Activated CD8-positive, alpha-beta T cell treated with anti-CD3 and anti-CD28 coated beads, Interleukin-2, amount 10 ng/mL, durations not matched to agents 7 days and 5 days (primary cell): ENCODE measurements around the gene CNN3. TPM values are rescaled to one million over a fixed set of nuclear protein-coding genes. Genes with fewer than 3 reads are reported as not detected.

Source experiments
- ATAC-seq: fragments of 150-1000 bp; cut with Tn5 transposase; one replicate; pipeline ENCODE4 v1.10.0; 2021; ENCODE audit warnings: moderate library complexity
- CTCF ChIA-PET: fragments of 350-600 bp; sonication (Branson Sonifier 250); formaldehyde crosslinking; loops from one replicate; lab custom pipeline; 2021; ENCODE audit warnings: antibody characterized with exemption; lab: Charles Lee
- POLR2A ChIA-PET: fragments of 350-600 bp; sonication (Branson Sonifier 250); formaldehyde crosslinking; loops from one replicate; lab custom pipeline; 2021; ENCODE audit warnings: antibody characterized with exemption; lab: Charles Lee
- DNase-seq: peaks from one replicate; pipeline ENCODE4 v3.0.0-alpha.2; 2020
- H3K27ac Mint-ChIP-seq: one replicate; pipeline ENCODE4 v1.8.0; 2021; ENCODE audit warnings: mild to moderate bottlenecking, mixed read lengths
- H3K27me3 Mint-ChIP-seq: one replicate; pipeline ENCODE4 v1.8.0; 2021; ENCODE audit warnings: low read depth, mixed read lengths
- H3K36me3 Mint-ChIP-seq: one replicate; pipeline ENCODE4 v1.8.0; 2021; ENCODE audit warnings: low read depth, mixed read lengths
- H3K4me1 Mint-ChIP-seq: one replicate; pipeline ENCODE4 v1.8.0; 2021; ENCODE audit warnings: low read depth, mixed read lengths
- H3K4me3 Mint-ChIP-seq: one replicate; pipeline ENCODE4 v1.8.0; 2021; ENCODE audit warnings: mild to moderate bottlenecking, mixed read lengths
- H3K9me3 Mint-ChIP-seq: one replicate; pipeline ENCODE4 v1.8.0; 2022; ENCODE audit warnings: mixed read lengths; ENCODE audit not compliant: insufficient read depth
- total RNA-seq, 2 experiments: library from RNA; stranded (reverse); gene quantifications; one replicate each; pipeline ENCODE4 v1.2.3, GENCODE V29; 2021

Gene CNN3
- total RNA-seq, 2 experiments from 2014 or later = 6.1 to 7.2 TPM

- Mint-ChIP-seq H3K4me1 (peaks cover 19% of the 10 kb centered on the region), H3K9me3 (no peaks in the 10 kb centered on the region), H3K4me3 (no peak overlapping the region), H3K27me3 (no peaks in the 10 kb centered on the region), H3K36me3 (no peaks in the 10 kb centered on the region), H3K27ac (no peak overlapping the region)
- ATAC-seq = no peak
- no peak for DNase-seq
- POLR2A ChIA-PET = no interaction called here
- CTCF ChIA-PET = interaction anchor here (0.6 to 2.8 kb wide), 3 partner anchors 82 to 535 kb away, joined by 3 to 8 read pairs (median 5); no protein-coding TSS in a partner anchor
Observed at GRCh38 chr1:94961582-94961981, 34.7 kb upstream of the CNN3 start.

- no peaks in the 10 kb centered on the region for H3K36me3 Mint-ChIP-seq
Observed at GRCh38 chr1:94958081-94958480, 31.2 kb upstream of the CNN3 start.

GRCh38 chr1:94955767-94956632, 29.1 kb upstream of the CNN3 start:
- Mint-ChIP-seq H3K4me3 (no peak overlapping the region), H3K27me3 (no peaks in the 10 kb centered on the region), H3K9me3 (no peaks in the 10 kb centered on the region), H3K27ac (no peak overlapping the region), H3K4me1 (no peaks in the 10 kb centered on the region), H3K36me3 (no peaks in the 10 kb centered on the region)
- ChIA-PET CTCF (no interaction called here), POLR2A (no interaction called here)
- ATAC-seq (no peak), DNase-seq (no peak)

More at GRCh38 chr1:94958081-94958480, 31.2 kb upstream of the CNN3 start:
- ChIA-PET POLR2A (no interaction called here), CTCF (no interaction called here)
- no peak for DNase-seq
- Mint-ChIP-seq H3K9me3 (no peaks in the 10 kb centered on the region), H3K27ac (no peak overlapping the region), H3K4me3 (no peak overlapping the region), H3K27me3 (no peaks in the 10 kb centered on the region), H3K4me1 (peaks cover 18% of the 10 kb centered on the region)
- no peak for ATAC-seq

GRCh38 chr1:94954263-94955220, 27.6 kb upstream of the CNN3 start:
- Mint-ChIP-seq H3K9me3 (no peaks in the 10 kb centered on the region), H3K27me3 (no peaks in the 10 kb centered on the region), H3K27ac (no peak overlapping the region), H3K4me1 (no peaks in the 10 kb centered on the region), H3K4me3 (no peak overlapping the region), H3K36me3 (no peaks in the 10 kb centered on the region)
- no peak for ATAC-seq
- CTCF ChIA-PET = no interaction called here
- no peak for DNase-seq
- POLR2A ChIA-PET = no interaction called here

- H3K36me3 Mint-ChIP-seq = no peaks in the 10 kb centered on the region
- ChIA-PET POLR2A (no interaction called here), CTCF (no interaction called here)
- no peaks in the 10 kb centered on the region for H3K27me3 Mint-ChIP-seq
- DNase-seq (no peak), ATAC-seq (no peak)
- no peak overlapping the region for H3K27ac Mint-ChIP-seq
- H3K9me3 Mint-ChIP-seq = no peaks in the 10 kb centered on the region
- H3K4me3 Mint-ChIP-seq = no peak overlapping the region
- H3K4me1 Mint-ChIP-seq = no peaks in the 10 kb centered on the region
Observed at GRCh38 chr1:94953746-94954145, 26.8 kb upstream of the CNN3 start.

GRCh38 chr1:94953107-94953506, 26.2 kb upstream of the CNN3 start:
- Mint-ChIP-seq H3K9me3 (no peaks in the 10 kb centered on the region), H3K36me3 (no peaks in the 10 kb centered on the region), H3K4me3 (no peak overlapping the region), H3K27ac (no peak overlapping the region), H3K4me1 (no peaks in the 10 kb centered on the region), H3K27me3 (no peaks in the 10 kb centered on the region)
- ATAC-seq (no peak), DNase-seq (no peak)
- ChIA-PET POLR2A (interaction anchor here (0.6 kb wide), 1 partner anchor 1044 kb away, joined by 3 read pairs; the partner anchor contains the start of gene GCLM), CTCF (no interaction called here)

GRCh38 chr1:94952539-94952938, 25.6 kb upstream of the CNN3 start:
- H3K9me3 Mint-ChIP-seq = no peaks in the 10 kb centered on the region
- ChIA-PET POLR2A (no interaction called here), CTCF (no interaction called here)
- no peak for ATAC-seq
- H3K27me3 Mint-ChIP-seq = no peaks in the 10 kb centered on the region
- H3K27ac Mint-ChIP-seq = no peak overlapping the region
- no peaks in the 10 kb centered on the region for H3K4me1 Mint-ChIP-seq
- no peak for DNase-seq
- H3K4me3 Mint-ChIP-seq = no peak overlapping the region
- no peaks in the 10 kb centered on the region for H3K36me3 Mint-ChIP-seq

GRCh38 chr1:94951509-94952208, 24.7 kb upstream of the CNN3 start:
- DNase-seq (no peak), ATAC-seq (no peak)
- Mint-ChIP-seq H3K4me3 (no peak overlapping the region), H3K27ac (no peak overlapping the region), H3K36me3 (no peaks in the 10 kb centered on the region), H3K4me1 (no peaks in the 10 kb centered on the region), H3K27me3 (no peaks in the 10 kb centered on the region), H3K9me3 (no peaks in the 10 kb centered on the region)
- ChIA-PET POLR2A (no interaction called here), CTCF (no interaction called here)

- Mint-ChIP-seq H3K36me3 (no peaks in the 10 kb centered on the region), H3K27me3 (no peaks in the 10 kb centered on the region), H3K4me1 (no peaks in the 10 kb centered on the region), H3K9me3 (no peaks in the 10 kb centered on the region), H3K4me3 (no peak overlapping the region), H3K27ac (no peak overlapping the region)
- ChIA-PET POLR2A (no interaction called here), CTCF (no interaction called here)
- ATAC-seq (no peak), DNase-seq (no peak)
Observed at GRCh38 chr1:94951046-94951445, 24.1 kb upstream of the CNN3 start.

- no peak for DNase-seq
Observed at GRCh38 chr1:94949681-94950661, 23.1 kb upstream of the CNN3 start.

GRCh38 chr1:94947437-94947836, 20.5 kb upstream of the CNN3 start:
- DNase-seq = no peak
- H3K4me3 Mint-ChIP-seq = no peak overlapping the region
- CTCF ChIA-PET = no interaction called here
- H3K27ac Mint-ChIP-seq = no peak overlapping the region
- H3K36me3 Mint-ChIP-seq = no peaks in the 10 kb centered on the region
- no peaks in the 10 kb centered on the region for H3K9me3 Mint-ChIP-seq
- H3K27me3 Mint-ChIP-seq = peaks cover 5% of the 10 kb centered on the region
- H3K4me1 Mint-ChIP-seq = no peaks in the 10 kb centered on the region
- ATAC-seq = no peak
- POLR2A ChIA-PET = interaction anchor here (0.7 kb wide), 1 partner anchor 21 kb away, joined by 6 read pairs; the partner anchor contains the start of gene CNN3

More at GRCh38 chr1:94949681-94950661, 23.1 kb upstream of the CNN3 start:
- CTCF ChIA-PET = no interaction called here
- Mint-ChIP-seq H3K4me3 (no peak overlapping the region), H3K36me3 (no peaks in the 10 kb centered on the region), H3K4me1 (no peaks in the 10 kb centered on the region), H3K27ac (no peak overlapping the region), H3K9me3 (no peaks in the 10 kb centered on the region), H3K27me3 (no peaks in the 10 kb centered on the region)
- POLR2A ChIA-PET = no interaction called here
- ATAC-seq = no peak
